Posterior cingulate gyrus (tissue), 11 donors: Measurements from ENCODE around the gene SNTN.

Experiments used
- DNase-seq, 10 donors: peaks; one replicate each; pipeline versions ENCODE4 v3.0.0 to v3.0.0-alpha.2; 2020 to 2021; ENCODE audit warnings: mixed read lengths in 3 of 10
- intact Hi-C: fragments of 100-400 bp; cut with DNase I; formaldehyde crosslinking; loops from one replicate; pipeline ENCODE4 v1.15.1; 2023

The SNTN gene

GRCh38 chr3:63670544-63670943, 18.1 kb downstream of the SNTN start:
- intact Hi-C loops, result no loop called here

GRCh38 chr3:63673111-63673510, 20.6 kb downstream of the SNTN start:
- DNase-seq, result no peak
- intact Hi-C loops, result no loop called here

More at GRCh38 chr3:63670544-63670943, 18.1 kb downstream of the SNTN start:
- DNase-seq, result no peak

- peak in 7 of 10 donors; percentile 25 to 90 (median 60) for DNase-seq
- intact Hi-C loops, result no loop called here
Observed at GRCh38 chr3:63674586-63674985, 22.1 kb downstream of the SNTN start.

- DNase-seq, result no peak
- intact Hi-C loops, result no loop called here
Observed at GRCh38 chr3:63679186-63679585, 26.7 kb downstream of the SNTN start.

GRCh38 chr3:63684081-63684480, 31.6 kb downstream of the SNTN start:
- intact Hi-C loops, result no loop called here
- DNase-seq, result no peak

GRCh38 chr3:63685340-63685739, 32.9 kb downstream of the SNTN start:
- no peak for DNase-seq
- intact Hi-C loops, result no loop called here

- intact Hi-C loops, result no loop called here
- no peak for DNase-seq
Observed at GRCh38 chr3:63687278-63688225, 35.1 kb downstream of the SNTN start.

- no peak for DNase-seq
- intact Hi-C loops, result no loop called here
Observed at GRCh38 chr3:63689285-63689684, 36.8 kb downstream of the SNTN start.

- no peak for DNase-seq
- intact Hi-C loops, result no loop called here
Observed at GRCh38 chr3:63693351-63693750, 40.9 kb downstream of the SNTN start.

- no peak for DNase-seq
- intact Hi-C loops, result no loop called here
Observed at GRCh38 chr3:63705092-63705645, 52.7 kb downstream of the SNTN start.

GRCh38 chr3:63706321-63707085, 54.0 kb downstream of the SNTN start:
- intact Hi-C loops, result no loop called here
- peak in 1 of 10 donors; percentile 57 for DNase-seq

- intact Hi-C loops, result no loop called here
- no peak for DNase-seq
Observed at GRCh38 chr3:63707731-63708130, 55.3 kb downstream of the SNTN start.

GRCh38 chr3:63709576-63709975, 57.1 kb downstream of the SNTN start:
- intact Hi-C loops, result no loop called here
- DNase-seq, result no peak
